NOMO-1 (cell line): ENCODE data around the gene ITPK1.

ENCODE experiments used
- DNase-seq, 2 experiments: peaks; one replicate each; lab custom pipeline; 2025; ENCODE audit not compliant: unreplicated experiment in 2 of 2; lab: John Stamatoyannopoulos, UW

ITPK1 gene

GRCh38 chr14:92960706-92961566 lies 154.8 kb downstream of the ITPK1 start:
- DNase-seq: no peak

DNA sequence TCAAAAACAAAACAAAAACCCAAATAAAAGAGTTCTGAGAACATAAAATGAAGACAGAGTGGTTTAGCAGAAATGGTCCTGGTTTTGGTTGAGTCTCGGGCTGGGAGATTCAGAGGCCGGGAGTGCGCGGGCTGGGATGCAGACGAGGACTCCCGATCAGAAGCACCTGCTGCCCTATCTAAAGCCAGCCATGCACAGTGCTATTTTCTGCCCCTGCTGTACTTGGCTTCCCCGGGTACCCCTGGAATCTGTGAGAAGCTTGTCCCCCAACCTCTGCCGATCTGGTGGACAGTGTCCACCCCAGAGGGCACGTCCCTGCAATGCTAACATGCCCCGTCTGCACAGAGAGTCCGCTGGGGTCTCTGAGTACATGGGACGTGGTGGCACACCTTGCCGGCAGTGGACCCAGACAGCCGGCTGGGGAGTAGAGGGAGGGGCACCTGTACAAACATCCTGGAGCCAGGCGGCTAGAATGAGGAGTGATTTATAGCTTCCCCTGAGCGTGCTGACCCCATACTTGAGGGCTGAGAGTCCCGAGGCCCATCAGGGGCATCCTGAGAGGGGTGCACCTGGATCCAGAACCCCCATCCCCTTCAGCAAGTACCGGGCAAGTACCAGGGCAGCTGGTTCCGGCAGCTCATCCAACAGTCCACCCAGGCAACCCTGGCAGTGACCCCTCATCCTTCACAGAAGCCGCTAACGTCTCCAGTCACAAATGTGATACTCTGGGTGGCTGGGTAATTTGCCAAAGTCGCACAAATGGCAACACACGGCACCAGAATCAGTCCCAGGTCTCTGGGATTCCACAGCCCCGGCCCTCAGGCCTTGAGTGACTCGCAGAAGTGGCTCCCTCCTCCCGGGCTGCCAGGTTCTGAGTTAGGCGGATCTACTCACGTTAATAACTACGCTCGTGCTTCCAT lies 155.7 kb downstream of the ITPK1 start:
- DNase-seq: no peak

DNA sequence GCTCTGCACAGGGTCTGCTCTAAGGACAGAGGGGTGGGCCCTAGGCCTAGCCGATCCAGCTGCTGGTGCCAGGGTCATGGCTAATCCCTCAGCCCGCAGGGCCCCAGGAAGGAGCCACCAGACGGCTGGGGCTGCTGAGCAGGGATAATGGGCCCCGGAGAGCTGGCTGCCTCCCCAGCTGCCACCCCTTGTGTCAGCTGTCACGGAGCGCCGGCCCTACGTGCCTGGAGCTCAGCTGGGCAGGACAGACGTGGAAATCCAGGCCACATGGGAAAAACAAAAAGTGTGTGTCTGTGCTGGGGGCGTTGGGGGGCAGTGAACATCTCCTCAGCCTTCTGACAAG lies 156.6 kb downstream of the ITPK1 start:
- no peak for DNase-seq

GRCh38 chr14:92958373-92959188 lies 157.1 kb downstream of the ITPK1 start:
- DNase-seq: no peak

DNA sequence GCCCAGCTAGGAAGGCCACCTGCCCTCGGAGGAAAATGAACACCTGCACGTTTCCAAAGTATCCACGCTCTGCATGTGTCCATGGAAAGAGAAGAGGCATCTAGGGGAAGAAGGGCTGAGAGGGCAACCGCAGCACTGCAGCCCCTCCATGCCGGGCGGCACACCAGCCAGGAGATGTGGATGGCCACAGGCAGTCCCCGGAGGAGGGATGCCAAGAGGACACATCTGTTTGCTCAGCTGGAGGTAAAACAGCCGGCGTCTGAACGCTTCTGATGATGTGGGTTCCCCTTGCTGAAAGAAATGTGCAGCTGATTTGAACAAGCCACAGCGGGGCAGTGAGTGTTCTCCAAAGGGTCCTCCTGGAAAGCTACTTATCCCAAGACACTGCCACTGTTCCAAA lies 158.8 kb downstream of the ITPK1 start:
- no peak for DNase-seq

DNA sequence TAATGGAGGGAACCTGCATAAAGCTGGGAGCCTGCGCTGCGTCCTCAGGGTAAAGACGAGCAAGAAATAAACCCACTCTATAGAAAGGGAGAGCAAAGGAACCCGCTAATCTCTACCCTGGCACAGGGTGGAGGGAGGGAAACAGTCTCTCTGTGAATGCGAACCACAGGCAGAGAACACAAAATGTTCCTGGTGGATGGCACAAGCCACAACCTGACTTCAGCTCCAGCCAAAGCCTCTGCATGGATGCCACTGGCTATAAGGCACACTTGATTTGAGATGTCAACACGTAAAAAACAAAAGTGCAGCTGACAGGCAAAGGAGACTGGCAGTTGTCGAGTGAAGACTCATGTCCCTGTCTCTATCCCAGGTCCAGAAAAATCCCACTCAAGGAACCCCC lies 160.3 kb downstream of the ITPK1 start:
- no peak for DNase-seq

GRCh38 chr14:92954933-92955332 lies 160.8 kb downstream of the ITPK1 start:
- no peak for DNase-seq

DNA sequence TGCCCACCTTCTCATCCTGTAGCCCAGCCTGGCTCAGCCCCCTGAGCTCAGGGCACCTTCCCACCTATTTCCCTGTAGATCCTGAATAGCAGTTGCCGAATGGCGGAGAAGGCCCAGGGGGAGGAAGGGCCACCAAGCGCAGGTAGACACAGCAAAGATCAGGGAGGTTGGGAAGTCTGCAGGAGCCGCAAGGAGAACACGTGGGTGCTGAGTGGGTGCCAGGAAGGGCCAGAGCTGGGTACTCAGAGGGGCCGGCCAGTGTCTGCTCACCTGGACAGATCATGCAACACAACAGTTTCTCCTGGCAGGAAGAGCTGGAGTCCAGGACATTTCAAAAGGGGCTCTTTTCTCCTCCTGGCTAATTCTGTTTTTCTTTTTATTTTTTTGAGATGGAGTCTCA lies 162.2 kb downstream of the ITPK1 start:
- no peak for DNase-seq

DNA sequence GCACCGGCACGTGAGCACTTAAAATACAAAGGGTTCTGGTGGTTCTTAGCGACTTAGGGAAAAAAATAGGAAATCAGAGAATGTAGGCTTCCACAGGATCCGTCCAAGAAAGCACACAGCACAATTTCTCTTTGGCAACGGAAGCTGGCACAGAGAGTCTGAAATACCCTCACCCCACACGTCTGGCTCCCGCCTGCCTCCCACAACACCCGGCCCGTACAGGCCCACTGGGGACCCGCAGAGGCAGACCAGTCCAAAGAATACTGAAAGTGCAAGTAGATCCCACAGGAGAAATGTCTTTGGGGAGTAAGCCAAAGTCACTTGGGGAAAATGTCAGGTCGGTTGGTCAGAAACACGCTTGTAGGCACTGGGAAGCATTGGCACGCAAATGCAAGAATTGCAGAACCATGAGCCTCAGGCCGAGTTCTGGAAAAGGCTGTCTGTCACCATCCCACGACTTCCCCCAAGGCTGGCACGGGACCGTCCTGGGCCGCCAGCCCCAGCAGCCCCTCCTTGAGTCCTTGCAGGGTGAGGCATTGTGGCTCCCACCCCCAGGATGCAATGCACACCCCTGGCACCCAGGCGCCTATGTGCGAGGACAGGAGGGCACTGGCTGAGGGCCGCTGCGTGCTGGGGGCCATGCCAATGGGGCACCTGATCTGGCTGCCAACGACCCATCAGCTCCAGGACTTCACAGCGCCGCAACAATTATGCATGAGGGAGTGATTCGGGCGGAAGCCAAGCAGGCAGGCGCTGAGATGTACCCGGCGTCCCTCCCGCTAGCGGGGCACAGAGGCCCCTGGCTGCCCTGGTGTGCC lies 163.0 kb downstream of the ITPK1 start:
- no peak for DNase-seq

DNA sequence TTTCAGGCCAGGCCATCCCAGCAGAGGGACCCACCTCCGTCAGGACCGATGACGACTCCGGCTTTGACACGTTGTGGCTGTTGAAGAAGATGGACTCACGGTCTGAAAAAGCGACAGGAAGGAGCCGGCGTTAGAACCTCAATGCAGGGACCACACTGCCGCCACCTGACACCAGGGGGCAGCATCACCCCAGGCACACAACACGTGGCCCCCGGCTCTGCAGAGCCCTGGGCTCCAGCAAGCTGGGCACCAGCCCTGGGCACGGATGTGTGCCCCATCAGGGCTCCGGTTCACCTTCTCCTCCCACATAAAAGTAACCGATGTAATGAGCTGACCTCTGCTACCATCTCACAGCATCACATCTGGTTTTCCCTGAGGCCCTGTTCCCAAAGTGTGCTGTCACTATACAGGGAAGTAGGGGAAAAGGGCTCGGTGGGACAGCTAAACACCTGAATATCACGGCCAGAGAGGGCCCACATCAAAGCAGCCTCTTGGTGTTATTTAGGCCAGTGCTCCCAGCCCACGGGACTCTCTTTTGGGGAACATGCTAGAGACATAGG lies 163.7 kb downstream of the ITPK1 start:
- peak; percentile 22 to 52 for DNase-seq

- no peak for DNase-seq
These were observed 164.5 kb downstream of the ITPK1 start for GRCh38 chr14:92951261-92951660.

DNA sequence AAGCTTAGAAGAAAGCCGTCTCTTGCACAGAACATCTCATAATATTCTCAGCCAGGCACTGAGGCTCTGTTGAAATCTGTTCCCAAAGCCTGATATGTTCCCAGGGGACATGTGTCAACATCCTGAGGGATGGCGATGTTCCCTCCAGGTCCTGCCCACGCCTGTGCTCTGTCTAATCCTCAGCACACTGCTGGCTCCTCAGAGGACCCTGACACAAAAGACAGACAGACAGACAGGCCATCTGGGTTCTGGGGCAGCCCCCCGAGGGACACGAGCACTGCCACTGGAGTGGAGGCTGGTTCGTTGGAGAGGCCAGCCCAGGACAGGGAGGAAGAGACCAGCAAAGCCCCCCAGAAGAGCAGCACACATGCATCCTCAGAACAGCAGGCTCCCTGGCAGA lies 165.0 kb downstream of the ITPK1 start:
- no peak for DNase-seq

GRCh38 chr14:92950193-92950540 lies 165.6 kb downstream of the ITPK1 start:
- no peak for DNase-seq

- no peak for DNase-seq
These were observed 166.1 kb downstream of the ITPK1 start for GRCh38 chr14:92949496-92950192.

DNA sequence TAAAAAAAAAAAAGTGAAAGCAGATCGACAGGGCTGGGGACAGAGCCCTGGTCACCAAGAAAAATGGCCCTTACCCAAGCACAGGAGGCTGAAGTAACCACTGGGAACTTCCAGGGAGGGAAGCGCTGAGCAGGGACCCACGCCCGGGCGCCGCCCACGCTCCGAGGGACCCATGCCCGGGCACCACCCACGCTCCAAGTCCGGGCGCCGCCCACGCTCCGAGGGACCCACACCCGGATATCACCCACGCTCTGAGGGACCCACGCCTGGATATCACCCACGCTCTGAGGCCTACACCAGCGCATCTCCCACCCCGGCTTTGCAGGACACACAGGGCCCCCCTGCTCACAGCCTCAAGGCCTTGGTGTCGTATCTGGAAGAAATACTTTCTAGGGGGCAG lies 167.1 kb downstream of the ITPK1 start:
- no peak for DNase-seq

DNA sequence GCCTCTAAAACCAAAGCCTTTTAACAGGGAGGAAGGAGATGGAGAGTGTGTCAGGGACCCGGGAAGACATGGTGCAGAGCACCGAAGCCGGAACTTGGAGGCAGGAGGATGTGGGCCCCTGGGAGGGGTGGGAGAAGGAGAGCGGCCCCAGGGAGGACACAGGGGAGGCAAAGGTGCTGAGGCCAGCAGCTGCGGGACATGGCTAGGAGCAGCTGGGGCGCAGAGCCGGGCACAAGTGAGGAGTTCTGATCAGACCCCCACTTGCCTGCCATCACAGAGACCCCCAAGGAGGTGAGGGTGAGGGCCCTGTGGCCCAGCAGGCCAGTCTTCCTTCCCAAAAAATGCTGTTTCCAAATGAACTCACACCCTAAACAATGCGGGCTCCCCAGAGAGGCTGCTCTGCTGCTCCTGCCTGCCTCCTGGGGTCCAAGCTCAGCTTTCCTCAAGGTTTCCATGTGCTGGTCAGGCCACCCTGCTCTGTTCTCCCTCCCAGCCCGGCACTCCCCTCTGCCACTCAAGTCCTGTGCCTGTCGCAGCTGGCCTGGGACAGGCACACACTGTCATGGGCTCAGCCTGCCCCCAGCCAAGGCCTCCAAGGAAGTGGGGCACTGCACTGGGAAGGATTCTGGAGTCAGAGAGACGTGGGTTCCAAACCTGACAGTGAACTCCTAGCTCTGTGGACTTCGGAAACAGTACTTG lies 168.7 kb downstream of the ITPK1 start:
- DNase-seq: no peak

DNA sequence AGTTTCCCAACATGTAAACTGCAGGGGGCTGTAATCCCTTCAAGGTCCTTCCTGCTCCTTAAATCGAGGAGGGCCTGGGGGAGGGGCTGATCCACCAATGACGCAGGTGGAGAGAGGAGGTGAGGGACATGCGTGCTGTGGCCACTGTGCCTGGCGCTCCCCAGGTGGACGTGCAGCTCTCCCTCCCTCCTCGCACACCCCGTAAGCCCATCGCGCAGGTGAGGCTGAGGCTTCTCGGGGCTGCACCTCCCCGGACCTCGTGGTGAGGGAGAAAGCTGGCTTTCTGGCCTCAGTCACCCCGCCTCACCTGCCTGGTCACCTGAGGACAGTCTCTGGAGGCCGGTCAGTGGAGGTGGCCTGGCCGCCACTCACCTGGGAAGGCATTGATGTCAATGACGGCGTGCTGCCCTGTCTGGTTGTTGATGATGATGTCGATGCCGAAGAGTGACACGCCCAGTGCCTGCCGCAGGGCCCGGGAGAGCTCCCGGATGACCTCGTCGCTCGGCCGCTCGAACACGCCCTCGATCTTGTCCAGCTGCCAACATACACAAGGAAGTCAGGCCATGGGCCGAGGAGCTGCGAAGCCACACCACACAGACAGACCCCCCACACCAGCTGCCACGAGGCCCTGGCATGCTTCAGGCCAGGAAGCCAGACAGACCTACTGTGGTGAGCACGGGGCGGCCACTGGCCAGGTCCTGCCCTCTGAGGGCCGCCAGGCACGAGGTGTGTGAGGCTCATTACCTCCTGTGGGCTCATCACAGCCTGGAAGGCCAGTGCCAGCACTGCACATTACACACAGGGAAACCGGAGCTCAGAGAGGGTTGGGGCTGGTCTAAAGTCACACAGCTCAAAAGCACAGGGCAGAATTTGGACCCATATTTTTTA lies 169.5 kb downstream of the ITPK1 start:
- DNase-seq: no peak

- no peak for DNase-seq
These were observed 170.2 kb downstream of the ITPK1 start for GRCh38 chr14:92945544-92945943.
